NB4 (cell line): ENCODE data around the gene DNAJB4.

ENCODE experiments used
- CTCF ChIP-seq: IDR thresholded peaks from one replicate; pipeline ENCODE4 v1.5.1; 2012; ENCODE audit warnings: low read depth, low read length
- MAX ChIP-seq: IDR thresholded peaks from 2 replicates; pipeline ENCODE4 v1.6.1; 2011; ENCODE audit warnings: low read depth, low read length
- MYC ChIP-seq: IDR thresholded peaks from 2 replicates; pipeline ENCODE4 v1.6.1; 2011; ENCODE audit warnings: low read depth, low read length
- POLR2A ChIP-seq: IDR thresholded peaks from 2 replicates; pipeline ENCODE4 v1.6.1; 2011; ENCODE audit warnings: mild to moderate bottlenecking; ENCODE audit not compliant: insufficient read length; ENCODE audit errors: extremely low read depth

DNA sequence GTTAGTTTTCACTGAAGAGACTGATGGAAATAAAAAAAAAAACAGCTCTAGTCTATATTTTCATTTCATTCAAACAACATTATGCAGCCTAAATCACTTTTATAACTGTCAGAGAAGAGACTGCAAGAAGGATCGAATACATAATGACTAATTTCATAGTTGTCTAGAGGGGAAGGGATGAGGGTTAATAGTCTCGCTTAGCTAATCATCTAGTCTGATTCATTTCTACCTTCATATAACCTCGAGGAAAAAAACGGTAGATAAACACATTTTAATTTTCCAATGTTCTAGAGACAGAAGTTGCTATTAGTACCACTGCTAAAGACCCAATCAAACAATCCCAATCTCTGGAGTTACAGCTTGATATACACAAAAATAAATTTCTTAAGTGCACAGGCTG is 29.4 kb upstream of the DNAJB4 start:
- TF ChIP-seq CTCF (no peak), MYC (no peak), POLR2A (no peak), MAX (no peak)
